Testis (tissue), 2 donors: ENCODE measurements around the gene PVALEF.

Experiments
- CTCF ChIP-seq, 3 experiments: fragments of 450-650 bp in 2 of 3; fragments of 200-600 bp in 1 of 3; sonication (generic) in 1 of 3; IDR thresholded peaks; one replicate each; pipeline ENCODE4 v1.5.1; 2016 to 2019; ENCODE audit warnings: antibody characterized with exemption in 3 of 3, mild to moderate bottlenecking in 2 of 3, moderate library complexity in 1 of 3
- POLR2A ChIP-seq: fragments of 450-650 bp; IDR thresholded peaks from one replicate; pipeline ENCODE4 v1.6.1; 2017; ENCODE audit warnings: antibody characterized with exemption, mild to moderate bottlenecking, moderate library complexity

GRCh38 chr17:81228420-81228819, 63.1 kb downstream of the PVALEF start:
- TF ChIP-seq POLR2A (no peak), CTCF (IDR thresholded peaks at IDR 0.05) (no peak)
